ENCODE measurements around the gene PYGB.
"Not testable (repeated sequence)": the region's sequence is repeated elsewhere in the genome, so short reads cannot be mapped to it uniquely, and the experiment has no call there.

PYGB gene

GRCh38 chr20:25230166-25230831 is 17.6 kb upstream of the PYGB start:
- no peak for DNase-seq

DNA sequence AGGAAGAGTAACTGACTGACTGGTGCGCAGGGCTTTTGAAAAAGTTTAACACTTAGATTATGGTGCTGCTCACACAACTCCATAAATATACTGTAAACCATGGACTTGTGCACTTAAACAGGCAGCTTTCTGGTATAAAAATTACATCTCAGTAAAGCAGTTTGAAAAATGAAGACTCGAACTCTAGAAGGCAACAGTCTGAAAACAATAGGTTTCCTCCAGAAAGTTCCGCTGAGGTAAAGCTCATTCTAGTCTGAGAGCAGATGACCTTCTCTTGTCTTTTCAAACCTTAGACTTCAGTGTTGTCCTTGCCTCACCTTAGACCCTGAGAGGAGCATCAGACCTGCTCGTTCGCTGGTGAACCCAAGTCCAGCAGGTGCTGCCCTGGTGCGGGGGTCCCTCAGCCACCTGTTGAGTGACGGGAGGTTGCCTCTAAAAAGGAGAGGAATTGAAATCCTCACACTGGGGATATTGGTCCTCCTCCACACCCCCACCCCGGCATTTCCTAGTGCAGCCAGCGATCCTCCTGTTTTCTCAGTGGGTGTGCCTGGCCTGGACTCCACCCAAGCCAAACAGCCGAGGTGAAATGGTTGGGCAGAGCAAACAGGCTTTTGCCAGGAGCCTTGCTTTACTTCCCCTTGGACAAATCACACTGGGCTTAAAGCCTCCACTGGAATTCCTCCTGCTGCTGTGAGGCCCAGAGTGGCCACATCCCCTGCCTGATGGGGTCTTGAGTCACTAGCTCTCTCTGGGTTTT is 14.7 kb upstream of the PYGB start:
- DNase-seq: no peak

DNA sequence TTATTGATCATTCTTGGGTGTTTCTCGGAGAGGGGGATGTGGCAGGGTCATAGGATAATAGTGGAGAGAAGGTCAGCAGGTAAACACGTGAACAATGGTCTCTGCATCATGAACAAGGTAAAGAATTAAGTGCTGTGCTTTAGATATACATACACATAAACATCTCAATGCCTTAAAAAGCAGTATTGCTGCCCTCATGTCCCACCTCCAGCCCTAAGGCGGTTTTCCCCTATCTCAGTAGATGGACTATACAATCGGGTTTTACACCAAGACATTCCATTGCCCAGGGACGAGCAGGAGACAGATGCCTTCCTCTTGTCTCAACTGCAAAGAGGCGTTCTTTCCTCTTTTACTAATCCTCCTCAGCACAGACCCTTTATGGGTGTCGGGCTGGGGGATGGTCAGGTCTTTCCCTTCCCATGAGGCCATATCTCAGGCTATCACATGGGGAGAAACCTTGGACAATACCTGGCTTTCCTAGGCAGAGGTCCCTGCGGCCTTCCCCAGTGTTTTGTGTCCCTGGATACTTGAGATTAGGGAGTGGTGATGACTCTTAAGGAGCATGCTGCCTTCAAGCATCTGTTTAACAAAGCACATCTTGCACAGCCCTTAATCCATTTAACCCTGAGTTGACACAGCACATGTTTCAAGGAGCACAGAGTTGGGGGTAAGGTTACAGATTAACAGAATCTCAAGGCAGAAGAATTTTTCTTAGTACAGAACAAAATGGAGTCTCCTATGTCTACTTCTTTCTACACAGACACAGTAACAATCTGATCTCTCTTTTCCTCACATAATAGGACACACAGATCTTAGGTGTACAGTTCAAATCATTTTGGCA is 13.7 kb upstream of the PYGB start:
- DNase-seq: not testable (repeated sequence)

- no peak for DNase-seq
These were observed 11.2 kb upstream of the PYGB start for GRCh38 chr20:25236450-25237304.

DNA sequence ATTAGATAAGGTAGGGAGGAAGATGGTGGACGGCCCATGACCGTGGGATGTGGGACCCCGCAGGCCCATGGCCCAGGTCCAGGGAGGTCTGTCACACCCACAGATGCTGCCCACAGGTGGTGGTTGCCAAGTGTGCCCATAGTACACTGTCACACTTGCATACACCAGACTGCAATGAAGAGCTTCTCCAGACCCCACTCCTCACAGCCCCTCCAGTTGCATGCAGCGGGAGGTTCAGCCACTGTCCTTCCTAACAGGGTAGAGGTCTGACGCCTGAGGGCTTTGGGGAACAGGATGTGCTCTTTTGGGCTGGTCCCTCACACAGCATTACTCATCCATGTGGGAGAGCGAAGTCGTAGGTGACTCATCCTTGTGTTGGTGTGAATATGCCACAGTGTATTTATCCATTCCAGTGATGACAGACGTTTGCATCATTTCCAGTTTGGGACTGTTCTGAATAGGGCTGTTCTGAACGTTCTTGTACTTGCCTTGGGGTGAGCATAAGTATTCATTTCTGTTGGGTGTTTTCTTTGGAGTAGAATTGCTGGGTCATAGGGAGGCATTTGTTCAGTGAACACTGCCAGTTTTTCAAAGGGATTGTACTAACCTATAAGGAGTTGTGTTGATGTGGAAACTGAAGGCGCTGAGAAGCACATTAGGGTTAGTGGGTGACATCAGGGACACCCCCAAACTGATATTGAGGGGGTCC is 10.1 kb upstream of the PYGB start:
- DNase-seq: peak in 1 of 5 donors; percentile 93

DNA sequence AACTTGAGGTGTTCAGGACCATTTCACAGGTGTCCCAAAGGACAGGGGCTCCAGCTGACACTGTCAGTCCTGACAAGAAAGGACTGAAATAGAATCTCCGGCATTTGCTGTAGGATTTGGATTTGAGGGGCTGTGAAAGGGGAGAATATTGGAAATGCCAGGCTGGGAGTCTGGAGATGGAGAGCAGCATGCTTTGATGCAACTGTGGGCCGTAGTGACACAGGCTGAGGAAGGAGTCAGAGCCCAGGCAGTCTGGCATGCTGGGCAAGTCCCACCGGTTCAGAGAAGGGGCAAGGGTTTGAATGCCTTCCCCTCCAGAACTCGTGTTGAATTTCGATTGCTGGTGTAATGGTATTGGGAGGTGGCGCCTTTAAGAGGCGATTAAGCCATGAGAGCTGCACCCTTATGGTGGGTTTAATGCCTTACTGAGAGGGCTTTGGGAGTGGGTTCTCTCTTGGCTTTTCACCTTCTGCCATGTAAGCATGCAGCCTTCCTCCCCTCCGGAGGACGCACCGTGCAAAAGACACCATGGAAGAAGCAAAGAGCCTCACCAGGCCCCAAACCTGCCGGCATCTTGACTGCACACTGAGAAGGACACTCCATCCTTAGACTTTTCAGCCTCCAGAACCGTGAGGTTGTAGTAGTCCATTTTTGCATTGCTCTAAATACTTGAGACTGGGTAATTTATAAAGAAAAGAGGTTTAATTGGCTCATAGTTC is 9.4 kb upstream of the PYGB start:
- DNase-seq: no peak

- DNase-seq: no peak
These were observed 8.2 kb upstream of the PYGB start for GRCh38 chr20:25239387-25240370.

DNA sequence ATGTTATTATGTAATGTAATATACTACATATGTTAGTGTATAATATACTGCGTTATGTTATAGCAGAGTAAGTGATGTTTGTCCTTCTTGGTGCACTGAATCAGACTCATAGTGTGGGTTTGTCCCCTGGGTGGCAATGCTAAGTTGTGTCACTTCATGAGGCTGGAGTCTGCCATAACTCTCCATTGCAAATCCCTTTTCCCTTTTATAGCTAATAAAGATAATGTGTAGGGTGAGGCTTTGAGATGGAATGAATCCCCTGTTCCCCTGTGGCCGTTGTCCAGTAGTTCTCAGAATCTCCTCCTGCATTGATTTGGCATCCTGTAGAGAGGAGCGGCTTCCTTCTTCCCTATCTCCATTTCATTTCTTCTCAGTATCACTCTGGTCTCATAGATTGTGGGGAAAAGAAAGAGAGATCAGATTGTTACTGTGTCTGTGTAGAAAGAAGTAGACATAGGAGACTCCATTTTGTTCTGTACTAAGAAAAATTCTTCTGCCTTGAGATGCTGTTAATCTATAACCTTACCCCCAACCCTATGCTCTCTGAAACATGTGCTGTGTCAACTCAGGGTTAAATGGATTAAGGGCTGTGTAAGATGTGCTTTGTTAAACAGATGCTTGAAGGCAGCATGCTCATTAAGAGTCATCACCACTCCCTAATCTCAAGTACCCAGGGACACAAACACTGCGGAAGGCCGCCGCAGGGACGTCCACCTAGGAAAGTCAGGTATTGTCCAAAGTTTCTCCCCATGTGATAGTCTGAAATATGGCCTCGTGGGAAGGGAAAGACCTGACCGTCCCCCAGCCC is 6.8 kb upstream of the PYGB start:
- not testable (repeated sequence) for DNase-seq

DNA sequence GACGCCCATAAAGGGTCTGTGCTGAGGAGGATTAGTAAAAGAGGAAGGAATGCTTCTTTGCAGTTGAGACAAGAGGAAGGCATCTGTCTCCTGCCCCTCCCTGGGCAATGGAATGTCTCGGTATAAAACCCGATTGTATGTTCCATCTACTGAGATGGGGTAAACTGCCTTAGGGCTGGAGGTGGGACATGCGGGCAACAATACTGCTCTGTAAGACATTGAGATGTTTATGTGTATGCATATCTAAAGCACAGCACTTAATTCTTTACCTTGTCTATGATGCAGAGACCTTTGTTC is 6.3 kb upstream of the PYGB start:
- not testable (repeated sequence) for DNase-seq

DNA sequence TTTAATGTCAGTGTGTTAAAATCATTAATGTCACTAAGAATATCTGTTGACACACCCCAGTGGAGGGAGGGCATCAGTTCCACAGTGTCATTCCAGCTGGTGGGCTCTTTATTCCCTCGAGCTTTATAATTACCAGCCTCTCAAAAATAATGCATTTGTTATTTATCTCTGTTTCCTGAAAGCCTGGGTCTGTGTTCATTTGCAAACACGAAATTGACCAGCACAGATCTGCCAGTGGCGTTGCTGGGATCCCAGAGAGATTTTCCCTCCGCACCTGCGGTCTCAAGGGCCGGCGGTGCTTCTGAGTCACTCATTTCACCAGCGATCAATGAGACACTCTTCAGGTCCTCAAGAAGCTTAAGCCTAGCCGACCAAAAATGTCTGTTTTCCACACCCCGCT is 5.7 kb upstream of the PYGB start:
- no peak for DNase-seq

DNA sequence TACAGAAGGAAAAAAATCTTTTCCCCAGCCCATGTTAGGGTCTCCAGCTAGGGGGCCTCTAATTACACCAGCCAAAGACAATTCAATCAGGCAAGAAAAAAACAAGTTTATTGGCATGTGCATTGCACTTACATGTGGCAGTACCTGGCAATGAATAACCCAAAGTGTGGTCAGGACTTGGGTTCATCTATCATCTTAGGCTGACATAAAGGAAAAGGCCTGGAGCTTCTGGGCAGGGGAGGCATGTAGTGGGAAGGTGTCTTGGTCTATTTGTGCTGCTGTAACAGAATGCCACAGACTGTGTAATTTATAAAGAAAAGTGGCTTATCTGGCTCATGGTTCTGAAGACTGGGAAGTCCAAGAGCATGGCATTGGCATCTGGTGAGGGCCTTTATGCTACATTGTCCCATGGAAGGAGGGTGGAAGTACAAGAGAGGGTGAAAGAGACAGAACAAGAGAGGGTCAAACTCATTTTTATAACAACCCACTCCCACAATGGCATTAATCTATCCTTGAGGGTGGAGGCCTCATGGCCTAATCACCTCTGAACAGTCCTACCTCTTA is 4.4 kb upstream of the PYGB start:
- DNase-seq: no peak

DNA sequence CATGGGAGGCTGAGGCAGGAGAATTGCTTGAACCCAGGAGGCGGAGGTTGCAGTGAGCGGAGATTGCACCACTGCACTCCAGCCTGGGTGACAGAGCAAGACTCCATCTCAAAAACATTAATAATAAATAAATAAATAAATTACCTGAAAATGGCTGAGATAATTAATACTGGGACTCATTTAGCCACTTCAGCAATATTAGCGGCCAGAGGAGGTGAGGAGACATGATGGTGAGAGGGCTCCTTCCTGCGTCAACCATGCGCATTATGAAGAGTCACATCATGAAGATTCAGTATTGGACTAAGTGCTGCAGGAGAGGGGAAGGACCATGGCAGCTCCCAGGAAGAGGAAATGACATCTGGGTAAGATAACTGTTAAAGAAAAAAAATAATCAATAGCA is 2.9 kb upstream of the PYGB start:
- DNase-seq: no peak

GRCh38 chr20:25245461-25245860 is 2.4 kb upstream of the PYGB start:
- no peak for DNase-seq

- no peak for DNase-seq
These were observed 1.5 kb upstream of the PYGB start for GRCh38 chr20:25246182-25246999.

DNA sequence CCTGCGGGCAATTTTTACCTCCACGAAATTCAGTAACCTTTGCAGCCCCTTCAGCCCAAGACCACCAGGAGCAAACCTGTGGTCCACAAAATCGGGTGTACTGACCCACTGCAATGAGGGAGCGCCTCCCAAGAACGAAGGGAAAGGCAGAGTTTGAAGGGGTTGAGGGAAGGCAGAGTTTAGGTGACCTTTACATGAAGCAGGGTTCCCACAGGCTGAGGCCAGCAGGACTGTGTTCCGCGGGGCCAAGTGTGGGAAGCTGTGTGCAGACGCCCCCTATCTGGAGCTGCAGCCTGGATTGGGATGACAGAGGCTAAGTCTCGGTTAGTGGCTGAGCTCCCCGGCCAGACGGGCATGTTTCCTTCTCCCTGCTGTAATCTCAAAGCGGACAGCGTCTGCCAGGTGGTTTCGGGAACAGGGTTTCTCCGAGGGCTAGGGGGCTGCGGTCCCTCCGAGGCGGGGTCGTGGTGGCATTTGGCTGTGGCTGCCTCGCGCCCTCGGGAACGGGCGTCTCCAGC is 826 bp upstream of the PYGB start:
- DNase-seq: peak in 1 of 5 donors; percentile 19

GRCh38 chr20:25247518-25247955 is 348 bp upstream of the PYGB start:
- peak in 1 of 5 donors; percentile 16 for DNase-seq

DNA sequence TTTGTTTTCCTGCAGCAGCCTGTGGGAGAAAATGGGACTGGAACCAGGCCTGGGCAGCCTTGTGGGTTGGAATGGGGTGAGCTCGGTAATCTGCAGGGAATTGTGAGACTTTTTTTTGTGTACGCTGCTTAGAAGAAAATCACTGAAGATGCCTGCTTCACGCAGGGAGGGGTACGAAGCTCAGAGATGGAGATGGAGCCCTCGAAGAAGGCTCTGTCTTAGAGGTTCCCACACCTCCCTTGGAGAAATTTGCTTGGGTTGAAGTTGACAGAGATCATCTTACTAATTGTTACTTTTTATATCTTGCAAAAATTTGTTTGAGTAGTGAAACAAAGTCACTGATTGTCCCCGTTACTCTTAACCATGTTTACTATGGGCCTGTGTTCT is 894 bp downstream of the PYGB start:
- DNase-seq: no peak
